Neural cell (in vitro differentiated cells): Measurements from ENCODE around the gene BABAM2. TPM values are rescaled to one million over a fixed set of nuclear protein-coding genes. Genes with fewer than 3 reads are reported as not detected.

Experiments used
- H2AFZ ChIP-seq: fragments of 200-600, 300-800 bp; sonication (generic), shearing (Covaris generic); 2 replicates; pipeline ENCODE4 v1.6.0; 2014; ENCODE audit warnings: low read depth, mild to moderate bottlenecking, antibody characterized with exemption, low read length, moderate library complexity
- H3F3A ChIP-seq: fragments of 200-600 bp; shearing (Covaris generic); 2 replicates; pipeline ENCODE4 v1.6.1; 2016; ENCODE audit warnings: mild to moderate bottlenecking, moderate library complexity, mixed read lengths, antibody characterized with exemption, low read length; ENCODE audit not compliant: insufficient read depth, poor library complexity, severe bottlenecking
- H3K27ac ChIP-seq: fragments of 200-600, 300-800 bp; sonication (generic), shearing (Covaris generic); 2 replicates; pipeline ENCODE4 v1.5.1; 2014; ENCODE audit warnings: mild to moderate bottlenecking, low read length, moderate library complexity
- H3K27me3 ChIP-seq: fragments of 300-800, 200-600 bp; sonication (generic), shearing (Covaris generic); 2 replicates; pipeline ENCODE4 v1.6.0; 2014; ENCODE audit warnings: mild to moderate bottlenecking, low read depth, low read length, moderate library complexity; ENCODE audit not compliant: insufficient read depth
- H3K36me3 ChIP-seq: fragments of 300-800, 200-600 bp; sonication (generic), shearing (Covaris generic); 2 replicates; pipeline ENCODE4 v1.5.1; 2014; ENCODE audit warnings: mild to moderate bottlenecking, antibody characterized with exemption, low read length, moderate library complexity; ENCODE audit not compliant: insufficient read depth
- H3K4me2 ChIP-seq: fragments of 300-800, 200-600 bp; sonication (generic), shearing (Covaris generic); 2 replicates; pipeline ENCODE4 v1.6.0; 2014; ENCODE audit warnings: mild to moderate bottlenecking, low read length
- H3K4me3 ChIP-seq: fragments of 300-800, 200-600 bp; sonication (generic), shearing (Covaris generic); 2 replicates; pipeline ENCODE4 v1.5.1; 2014; ENCODE audit warnings: mild to moderate bottlenecking, low read length, moderate library complexity
- H3K79me2 ChIP-seq: fragments of 200-600 bp; shearing (Covaris generic); replicated peaks from 2 replicates; pipeline ENCODE4 v1.6.0; 2014; ENCODE audit warnings: mild to moderate bottlenecking, low read length, moderate library complexity; ENCODE audit not compliant: insufficient read depth
- H3K9ac ChIP-seq: fragments of 300-800, 200-600 bp; sonication (generic), shearing (Covaris generic); 2 replicates; pipeline ENCODE4 v1.6.1; 2016; ENCODE audit warnings: mild to moderate bottlenecking, low read length, mixed read lengths
- H3K9me2 ChIP-seq: fragments of 200-600 bp; shearing (Covaris generic); 2 replicates; pipeline ENCODE4 v1.6.1; 2016; ENCODE audit warnings: mild to moderate bottlenecking, low read length, mixed read lengths; ENCODE audit not compliant: insufficient read depth
- H3K9me3 ChIP-seq: fragments of 200-600, 300-800 bp; sonication (generic), shearing (Covaris generic); 2 replicates; pipeline ENCODE4 v1.6.1; 2016; ENCODE audit warnings: mild to moderate bottlenecking, mixed run types, low read length, moderate library complexity, mixed read lengths
- H4K20me1 ChIP-seq: fragments of 200-600 bp; shearing (Covaris generic); 2 replicates; pipeline ENCODE4 v1.6.1; 2016; ENCODE audit warnings: mild to moderate bottlenecking, mixed run types; ENCODE audit not compliant: insufficient read depth
- EP300 ChIP-seq: fragments of 450-650 bp; conservative IDR thresholded peaks from 2 replicates; pipeline ENCODE4 v1.6.1; 2014; ENCODE audit warnings: antibody characterized with exemption, mild to moderate bottlenecking, moderate library complexity; ENCODE audit not compliant: poor library complexity, severe bottlenecking
- EZH2 ChIP-seq: fragments of 200-600, 300-800 bp; shearing (Covaris generic), sonication (generic); IDR thresholded peaks from 2 replicates; pipeline ENCODE4 v1.6.1; 2014; ENCODE audit warnings: antibody characterized with exemption, low read length, borderline replicate concordance, mild to moderate bottlenecking; ENCODE audit not compliant: insufficient read depth, poor library complexity, severe bottlenecking
- MXI1 ChIP-seq: fragments of 450-650 bp; conservative IDR thresholded peaks from 2 replicates; pipeline ENCODE4 v1.6.1; 2014; ENCODE audit warnings: antibody characterized with exemption, mild to moderate bottlenecking; ENCODE audit not compliant: poor library complexity, severe bottlenecking
- POLR2AphosphoS5 ChIP-seq: IDR thresholded peaks from 2 replicates; pipeline ENCODE4 v1.6.1; 2012
- RAD21 ChIP-seq: fragments of 450-650 bp; conservative IDR thresholded peaks from 2 replicates; pipeline ENCODE4 v1.6.1; 2014; ENCODE audit warnings: antibody characterized with exemption, mild to moderate bottlenecking, moderate library complexity
- SMC3 ChIP-seq: fragments of 450-650 bp; conservative IDR thresholded peaks from 2 replicates; pipeline ENCODE4 v1.6.1; 2014; ENCODE audit warnings: antibody characterized with exemption, mild to moderate bottlenecking, moderate library complexity; ENCODE audit not compliant: poor library complexity
- TAF1 ChIP-seq: IDR thresholded peaks from 2 replicates; pipeline ENCODE4 v1.6.1; 2012; ENCODE audit warnings: low read depth
- polyA plus RNA-seq: library from polyadenylated mRNA; depleted of rRNA; stranded (reverse); fragments of >200 nt; gene quantifications from 2 replicates; pipeline ENCODE4 v1.2.3, GENCODE V29; 2014
- TF ChIP-seq, protein P1 (sequence below): fragments of 450-650 bp; IDR thresholded peaks from 2 replicates; pipeline ENCODE4 v1.5.1; 2014; ENCODE audit warnings: antibody characterized with exemption, mild to moderate bottlenecking, moderate library complexity; ENCODE audit not compliant: poor library complexity, severe bottlenecking
- TF ChIP-seq, protein P2 (sequence below): IDR thresholded peaks from 2 replicates; pipeline ENCODE4 v1.6.1; 2012; ENCODE audit warnings: borderline replicate concordance

Gene BABAM2
- polyA plus RNA-seq, 1 donor from 2014 or later, result 15.3 TPM

DNA sequence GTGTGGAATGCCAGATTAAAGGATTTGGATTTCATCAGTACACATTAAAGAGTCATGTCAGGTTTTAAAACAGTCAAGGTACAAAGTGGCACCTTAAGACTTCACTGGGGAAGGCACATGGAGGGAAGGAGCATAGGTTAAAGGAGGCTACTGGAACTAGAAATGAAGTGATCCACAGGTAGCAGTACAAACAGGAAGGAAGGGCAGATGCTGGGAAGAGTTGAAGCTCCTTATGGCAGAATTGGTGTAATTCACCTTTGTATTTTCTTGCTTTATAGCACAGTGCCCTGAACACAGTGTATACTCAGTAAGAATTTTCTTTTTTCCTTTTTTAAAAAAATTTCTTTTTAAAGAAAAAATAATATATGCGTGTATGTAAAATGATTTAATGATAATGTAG, 177.1 kb downstream of the BABAM2 start:
- no peaks in the 10 kb centered on the region for H4K20me1 ChIP-seq
- H3K4me3 ChIP-seq, result no peak overlapping the region
- no peaks in the 10 kb centered on the region for H3K27me3 ChIP-seq
- no peaks in the 10 kb centered on the region for H3K9me2 ChIP-seq
- H3K27ac ChIP-seq, result no peak overlapping the region
- H3K4me2 ChIP-seq, result no peak overlapping the region
- no peaks in the 10 kb centered on the region for H3F3A ChIP-seq
- TF ChIP-seq, protein P1, sequence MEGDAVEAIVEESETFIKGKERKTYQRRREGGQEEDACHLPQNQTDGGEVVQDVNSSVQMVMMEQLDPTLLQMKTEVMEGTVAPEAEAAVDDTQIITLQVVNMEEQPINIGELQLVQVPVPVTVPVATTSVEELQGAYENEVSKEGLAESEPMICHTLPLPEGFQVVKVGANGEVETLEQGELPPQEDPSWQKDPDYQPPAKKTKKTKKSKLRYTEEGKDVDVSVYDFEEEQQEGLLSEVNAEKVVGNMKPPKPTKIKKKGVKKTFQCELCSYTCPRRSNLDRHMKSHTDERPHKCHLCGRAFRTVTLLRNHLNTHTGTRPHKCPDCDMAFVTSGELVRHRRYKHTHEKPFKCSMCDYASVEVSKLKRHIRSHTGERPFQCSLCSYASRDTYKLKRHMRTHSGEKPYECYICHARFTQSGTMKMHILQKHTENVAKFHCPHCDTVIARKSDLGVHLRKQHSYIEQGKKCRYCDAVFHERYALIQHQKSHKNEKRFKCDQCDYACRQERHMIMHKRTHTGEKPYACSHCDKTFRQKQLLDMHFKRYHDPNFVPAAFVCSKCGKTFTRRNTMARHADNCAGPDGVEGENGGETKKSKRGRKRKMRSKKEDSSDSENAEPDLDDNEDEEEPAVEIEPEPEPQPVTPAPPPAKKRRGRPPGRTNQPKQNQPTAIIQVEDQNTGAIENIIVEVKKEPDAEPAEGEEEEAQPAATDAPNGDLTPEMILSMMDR, result no peak
- no peak for TF ChIP-seq SMC3
- TF ChIP-seq POLR2AphosphoS5, result no peak
- no peak for TF ChIP-seq EP300
- no peak for TF ChIP-seq EZH2
- no peak for TF ChIP-seq MXI1
- no peak for TF ChIP-seq RAD21
- no peak for TF ChIP-seq TAF1
- TF ChIP-seq, protein P2, sequence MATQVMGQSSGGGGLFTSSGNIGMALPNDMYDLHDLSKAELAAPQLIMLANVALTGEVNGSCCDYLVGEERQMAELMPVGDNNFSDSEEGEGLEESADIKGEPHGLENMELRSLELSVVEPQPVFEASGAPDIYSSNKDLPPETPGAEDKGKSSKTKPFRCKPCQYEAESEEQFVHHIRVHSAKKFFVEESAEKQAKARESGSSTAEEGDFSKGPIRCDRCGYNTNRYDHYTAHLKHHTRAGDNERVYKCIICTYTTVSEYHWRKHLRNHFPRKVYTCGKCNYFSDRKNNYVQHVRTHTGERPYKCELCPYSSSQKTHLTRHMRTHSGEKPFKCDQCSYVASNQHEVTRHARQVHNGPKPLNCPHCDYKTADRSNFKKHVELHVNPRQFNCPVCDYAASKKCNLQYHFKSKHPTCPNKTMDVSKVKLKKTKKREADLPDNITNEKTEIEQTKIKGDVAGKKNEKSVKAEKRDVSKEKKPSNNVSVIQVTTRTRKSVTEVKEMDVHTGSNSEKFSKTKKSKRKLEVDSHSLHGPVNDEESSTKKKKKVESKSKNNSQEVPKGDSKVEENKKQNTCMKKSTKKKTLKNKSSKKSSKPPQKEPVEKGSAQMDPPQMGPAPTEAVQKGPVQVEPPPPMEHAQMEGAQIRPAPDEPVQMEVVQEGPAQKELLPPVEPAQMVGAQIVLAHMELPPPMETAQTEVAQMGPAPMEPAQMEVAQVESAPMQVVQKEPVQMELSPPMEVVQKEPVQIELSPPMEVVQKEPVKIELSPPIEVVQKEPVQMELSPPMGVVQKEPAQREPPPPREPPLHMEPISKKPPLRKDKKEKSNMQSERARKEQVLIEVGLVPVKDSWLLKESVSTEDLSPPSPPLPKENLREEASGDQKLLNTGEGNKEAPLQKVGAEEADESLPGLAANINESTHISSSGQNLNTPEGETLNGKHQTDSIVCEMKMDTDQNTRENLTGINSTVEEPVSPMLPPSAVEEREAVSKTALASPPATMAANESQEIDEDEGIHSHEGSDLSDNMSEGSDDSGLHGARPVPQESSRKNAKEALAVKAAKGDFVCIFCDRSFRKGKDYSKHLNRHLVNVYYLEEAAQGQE, result no peak
- H3K9ac ChIP-seq, result no peak overlapping the region
- H3K36me3 ChIP-seq, result no peaks in the 10 kb centered on the region
- no peaks in the 10 kb centered on the region for H3K79me2 ChIP-seq
- H3K9me3 ChIP-seq, result no peaks in the 10 kb centered on the region
- no peak overlapping the region for H2AFZ ChIP-seq

GRCh38 chr2:28068088-28068487, 177.6 kb downstream of the BABAM2 start:
- Histone ChIP-seq H4K20me1 (no peaks in the 10 kb centered on the region), H3K36me3 (no peaks in the 10 kb centered on the region), H3K4me2 (no peak overlapping the region), H3K79me2 (no peaks in the 10 kb centered on the region), H3F3A (no peaks in the 10 kb centered on the region), H3K9me3 (no peaks in the 10 kb centered on the region), H2AFZ (no peak overlapping the region), H3K9me2 (no peaks in the 10 kb centered on the region), H3K9ac (no peak overlapping the region), H3K27me3 (no peaks in the 10 kb centered on the region), H3K27ac (no peak overlapping the region), H3K4me3 (no peak overlapping the region)
- TF ChIP-seq TAF1 (no peak), MXI1 (no peak), POLR2AphosphoS5 (no peak), RAD21 (no peak), EZH2 (no peak), EP300 (no peak), SMC3 (no peak)
- TF ChIP-seq, protein P2, result no peak
- TF ChIP-seq, protein P1, result no peak
